Right forelimb (tissue), 1 donor: ENCODE measurements around the gene BMAL2.

ENCODE experiments used
- DNase-seq: peaks from one replicate; pipeline ENCODE4 v3.0.0-alpha.2; 2018

BMAL2 gene

GRCh38 chr12:27332714-27333402 is at the start of gene BMAL2:
Gene BMAL2 (plus strand): TSS chr12:27332836. CDS start chr12:27333073, 237 bp downstream.
- DNase-seq: peak; percentile 62

- DNase-seq: no peak
Observed at GRCh38 chr12:27284021-27284420, 48.6 kb upstream of the BMAL2 start.

GRCh38 chr12:27284751-27285150 is 47.9 kb upstream of the BMAL2 start:
- DNase-seq: no peak

GRCh38 chr12:27285403-27285802 is 47.2 kb upstream of the BMAL2 start:
- no peak for DNase-seq

- no peak for DNase-seq
Observed at GRCh38 chr12:27289414-27289813, 43.2 kb upstream of the BMAL2 start.

- DNase-seq: no peak
Observed at GRCh38 chr12:27290501-27291168, 42.0 kb upstream of the BMAL2 start.

- DNase-seq: no peak
Observed at GRCh38 chr12:27291862-27292261, 40.8 kb upstream of the BMAL2 start.

GRCh38 chr12:27292718-27293117 is 39.9 kb upstream of the BMAL2 start:
- DNase-seq: no peak

- no peak for DNase-seq
Observed at GRCh38 chr12:27293463-27293862, 39.2 kb upstream of the BMAL2 start.

- DNase-seq: no peak
Observed at GRCh38 chr12:27296674-27297073, 36.0 kb upstream of the BMAL2 start.

GRCh38 chr12:27297566-27297965 is 35.1 kb upstream of the BMAL2 start:
- no peak for DNase-seq

GRCh38 chr12:27299102-27299501 is 33.5 kb upstream of the BMAL2 start:
- DNase-seq: no peak

- no peak for DNase-seq
Observed at GRCh38 chr12:27300226-27300625, 32.4 kb upstream of the BMAL2 start.

GRCh38 chr12:27303139-27304111 is 29.2 kb upstream of the BMAL2 start:
- DNase-seq: no peak

- DNase-seq: no peak
Observed at GRCh38 chr12:27304856-27305255, 27.8 kb upstream of the BMAL2 start.

GRCh38 chr12:27305673-27306456 is 26.8 kb upstream of the BMAL2 start:
- no peak for DNase-seq

GRCh38 chr12:27309293-27309994 is 23.2 kb upstream of the BMAL2 start:
- no peak for DNase-seq

- DNase-seq: no peak
Observed at GRCh38 chr12:27309995-27310315, 22.7 kb upstream of the BMAL2 start.

GRCh38 chr12:27316947-27317346 is 15.7 kb upstream of the BMAL2 start:
- no peak for DNase-seq

GRCh38 chr12:27319409-27319808 is 13.2 kb upstream of the BMAL2 start:
- no peak for DNase-seq

- DNase-seq: no peak
Observed at GRCh38 chr12:27319848-27320247, 12.8 kb upstream of the BMAL2 start.

- DNase-seq: no peak
Observed at GRCh38 chr12:27324530-27324929, 8.1 kb upstream of the BMAL2 start.
